ENCODE data around the gene MCL1.
A peak's percentile ranks its signal among the peaks of the same experiment; 100 is the strongest.
"Not testable (repeated sequence)": the region's sequence is repeated elsewhere in the genome, so short reads cannot be mapped to it uniquely, and the experiment has no call there.

Gene MCL1

DNA sequence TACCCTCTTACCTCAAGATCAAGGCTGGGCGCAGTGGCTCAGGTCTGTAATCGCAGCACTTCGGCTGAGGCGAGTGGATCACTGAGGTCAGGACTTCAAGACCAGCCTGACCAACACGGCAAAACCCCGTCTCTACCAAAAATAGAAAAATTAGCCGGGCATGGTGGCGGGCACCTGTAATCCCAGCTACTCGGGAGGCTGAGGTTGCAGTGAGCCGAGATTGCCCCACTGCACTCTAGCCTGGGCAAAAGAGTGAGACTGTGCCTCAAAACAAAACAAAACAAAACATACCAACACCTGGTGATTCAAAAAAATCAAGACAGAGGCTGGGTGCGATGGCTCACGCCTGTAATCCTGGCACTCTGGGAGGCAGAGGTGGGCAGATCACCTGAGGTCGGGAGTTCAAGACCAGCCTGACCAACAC is 5.8 kb downstream of the MCL1 start:
- Mint-ChIP-seq H3K27ac (peak overlapping the region; percentile 94), H3K4me1 (peaks cover 62% of the 10 kb centered on the region), H3K36me3 (peaks cover 90% of the 10 kb centered on the region), H3K4me3 (peak overlapping the region; percentile 96)
- H3K9me3 Mint-ChIP-seq, H3K27me3 Mint-ChIP-seq, DNase-seq: not testable (repeated sequence)
- CTCF ChIA-PET = interaction anchor here (13.1 kb wide), 1 partner anchor 10 kb away, joined by 221 read pairs; no protein-coding TSS in a partner anchor

DNA sequence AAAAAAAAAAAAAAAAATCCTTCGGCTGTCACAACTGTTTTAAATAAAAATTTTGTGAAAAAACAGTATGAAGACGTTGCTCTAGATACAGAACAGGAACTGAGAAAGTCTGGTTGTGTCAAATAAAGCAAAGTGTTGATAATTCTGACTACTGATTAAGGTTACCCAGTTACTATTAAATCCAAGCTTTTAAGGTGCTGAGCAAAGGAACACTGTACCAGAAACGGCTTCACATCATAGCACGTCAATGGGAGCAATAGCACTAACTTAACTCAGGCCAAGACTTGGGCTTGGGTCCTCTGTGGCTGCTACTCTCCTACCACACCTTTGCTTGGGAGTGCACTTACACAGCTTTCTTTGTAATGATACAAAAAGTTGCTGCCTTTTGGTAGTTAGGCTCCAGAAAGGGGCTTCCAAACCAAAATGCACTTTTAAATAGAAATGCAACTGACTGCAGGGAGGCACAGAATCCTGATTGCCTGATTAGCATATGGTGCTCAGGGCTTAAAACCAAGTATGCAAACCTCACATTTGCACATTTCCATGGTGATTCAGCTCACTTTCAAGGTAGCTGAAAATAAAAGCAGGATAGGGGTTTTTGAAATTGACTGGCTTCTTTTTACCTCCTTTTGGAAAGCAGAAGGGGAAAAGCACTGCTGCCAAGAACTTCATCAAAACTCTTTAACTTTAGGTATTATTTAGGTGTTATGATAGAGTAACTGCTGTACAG is 6.3 kb downstream of the MCL1 start:
- Mint-ChIP-seq H3K36me3 (peaks cover 88% of the 10 kb centered on the region), H3K27ac (peak overlapping the region; percentile 94), H3K4me3 (peak overlapping the region; percentile 96), H3K4me1 (peaks cover 68% of the 10 kb centered on the region), H3K9me3 (no peaks in the 10 kb centered on the region), H3K27me3 (no peaks in the 10 kb centered on the region)
- DNase-seq = no peak
- CTCF ChIA-PET = interaction anchor here (13.1 kb wide), 1 partner anchor 10 kb away, joined by 221 read pairs; no protein-coding TSS in a partner anchor

DNA sequence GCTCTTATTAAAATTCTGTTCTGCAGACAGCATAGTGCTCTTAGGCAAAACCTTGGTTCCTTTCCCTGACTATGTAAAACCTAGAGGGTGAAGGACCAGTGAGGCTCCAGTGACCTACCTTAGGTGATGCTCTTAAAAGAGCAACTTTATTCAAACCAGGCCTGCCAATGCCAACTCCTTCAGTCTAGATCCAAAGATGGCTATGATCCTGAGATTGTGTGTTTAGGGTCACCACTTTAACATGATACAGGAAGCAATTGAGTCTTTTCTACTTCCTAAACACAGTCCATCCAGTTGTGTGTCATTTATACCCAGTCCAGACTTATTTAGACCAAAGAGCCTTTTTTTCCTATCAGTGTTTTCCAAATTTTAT is 10.8 kb downstream of the MCL1 start:
- Mint-ChIP-seq H3K27me3 (no peaks in the 10 kb centered on the region), H3K4me1 (peaks cover 95% of the 10 kb centered on the region), H3K36me3 (peaks cover 54% of the 10 kb centered on the region), H3K4me3 (peak overlapping the region; percentile 81), H3K27ac (peak overlapping the region; percentile 94), H3K9me3 (no peaks in the 10 kb centered on the region)
- no peak for DNase-seq
- CTCF ChIA-PET = interaction anchor here (1.2 to 13.1 kb wide), 5 partner anchors 5 to 196 kb away, joined by 3 to 221 read pairs (median 11); partner anchors contain the start of genes CTSS and MCL1

DNA sequence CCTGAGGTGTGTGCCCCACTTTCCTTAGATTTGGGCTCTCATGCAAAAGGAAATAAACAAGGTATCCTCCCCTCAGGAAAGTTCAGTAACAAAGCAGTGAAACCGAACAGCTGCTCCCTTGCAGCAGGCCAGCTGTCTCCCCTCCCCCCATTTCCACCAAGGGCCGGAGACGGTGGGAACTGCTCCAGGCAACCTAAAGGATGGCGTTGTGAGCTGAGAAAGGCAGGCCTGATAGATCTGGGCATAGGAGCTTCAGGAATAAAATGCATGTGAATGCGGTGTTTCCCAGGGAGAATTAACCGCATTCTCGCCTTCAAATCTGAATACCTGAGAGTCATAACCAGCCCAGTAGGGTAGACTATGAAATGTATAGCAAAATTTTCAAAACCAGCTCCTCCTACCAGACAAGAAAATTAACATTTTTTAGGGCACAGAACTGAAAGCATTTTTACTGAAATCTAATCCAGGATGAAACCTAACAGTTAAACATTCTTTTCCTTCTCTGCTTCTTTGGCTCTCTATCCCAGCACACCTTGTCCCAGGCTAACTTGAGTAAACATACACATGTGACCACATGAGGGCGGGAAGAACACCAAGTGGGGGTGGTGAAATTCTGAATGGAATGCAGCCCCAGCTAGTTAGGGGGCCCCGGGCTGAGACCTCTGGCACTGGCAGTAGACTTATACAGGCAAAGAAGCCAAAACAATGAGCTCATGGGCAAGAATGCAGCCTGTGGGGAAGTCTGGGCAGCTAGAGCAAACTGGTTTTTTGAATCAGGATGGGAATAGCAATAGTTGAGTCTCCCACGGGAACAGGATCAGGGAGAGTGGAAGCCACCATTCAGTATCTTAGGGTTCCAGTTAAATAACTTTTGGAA is 11.5 kb downstream of the MCL1 start:
- CTCF ChIA-PET = interaction anchor here (0.9 to 11.7 kb wide), 6 partner anchors 7 to 332 kb away, joined by 3 to 221 read pairs (median 6); partner anchors contain the start of genes CTSS and MCL1
- no peaks in the 10 kb centered on the region for H3K9me3 Mint-ChIP-seq

DNA sequence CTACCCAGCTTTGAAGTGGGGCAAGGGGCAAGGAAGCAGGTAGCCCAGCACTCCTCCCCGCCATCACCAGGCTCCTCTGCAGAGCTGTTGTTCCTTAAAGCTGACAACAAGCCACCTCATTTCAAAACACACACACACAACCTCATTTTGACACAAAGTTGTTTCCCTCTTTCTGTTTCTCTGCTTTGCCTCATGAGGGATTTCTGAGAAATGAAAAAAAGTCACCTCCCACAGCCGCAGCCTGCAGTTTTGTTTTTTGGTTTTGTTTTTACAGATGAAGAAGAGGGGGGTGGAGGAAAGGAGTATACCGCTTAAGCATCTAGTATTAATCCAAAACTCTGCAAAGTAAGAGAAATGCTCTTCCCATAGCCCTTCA is 12.1 kb downstream of the MCL1 start:
- Mint-ChIP-seq H3K36me3 (peaks cover 42% of the 10 kb centered on the region), H3K9me3 (no peaks in the 10 kb centered on the region), H3K4me3 (peak overlapping the region; percentile 81), H3K27me3 (no peaks in the 10 kb centered on the region), H3K4me1 (peaks cover 95% of the 10 kb centered on the region), H3K27ac (peak overlapping the region; percentile 94)
- DNase-seq = peak; percentile 80
- CTCF ChIA-PET = interaction anchor here (0.9 to 11.7 kb wide), 5 partner anchors 8 to 332 kb away, joined by 3 to 221 read pairs (median 7); partner anchors contain the start of gene MCL1

More for the DNA sequence above, 11.5 kb downstream of the MCL1 start:
- DNase-seq = peak; percentile 75
- Mint-ChIP-seq H3K4me1 (peaks cover 95% of the 10 kb centered on the region), H3K27me3 (no peaks in the 10 kb centered on the region), H3K4me3 (peak overlapping the region; percentile 81), H3K36me3 (peaks cover 48% of the 10 kb centered on the region), H3K27ac (peak overlapping the region; percentile 94)

DNA sequence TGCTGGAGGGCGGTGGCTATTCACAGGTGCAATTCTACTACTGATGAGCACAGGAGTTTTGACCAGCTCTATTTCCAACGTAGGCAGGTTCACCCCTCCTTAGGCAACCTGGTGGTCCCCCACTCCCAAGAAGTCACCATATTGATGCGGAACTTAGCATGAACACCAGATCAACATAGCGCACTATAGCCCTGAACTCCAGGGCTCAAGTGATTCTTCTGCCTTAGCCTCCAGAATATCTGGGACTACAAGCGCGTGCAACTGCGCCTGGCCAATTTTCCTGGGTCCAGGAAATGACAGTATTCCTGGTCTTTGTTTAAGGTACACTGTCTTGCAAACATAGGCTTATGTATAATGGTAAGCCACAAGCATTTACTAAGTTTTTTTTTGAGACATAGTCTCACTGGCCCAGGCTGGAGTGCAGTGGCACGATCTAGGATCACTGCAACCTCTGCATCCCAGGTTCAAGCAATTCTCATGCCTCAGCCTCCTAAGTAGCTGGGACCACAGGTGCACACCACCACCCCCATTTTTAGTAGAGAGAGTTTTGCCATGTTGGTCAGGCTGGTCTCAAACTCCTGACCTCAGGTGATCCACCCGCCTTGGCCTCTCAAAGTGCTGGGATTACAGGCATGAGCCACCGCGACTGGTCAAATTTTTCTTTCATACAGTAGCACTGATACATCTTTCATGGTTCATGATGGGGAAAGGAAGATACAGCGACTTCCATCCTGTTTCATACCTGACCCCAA is 12.6 kb downstream of the MCL1 start:
- H3K4me1 Mint-ChIP-seq = peaks cover 91% of the 10 kb centered on the region
- H3K9me3 Mint-ChIP-seq = no peaks in the 10 kb centered on the region
- peak overlapping the region; percentile 81 for H3K4me3 Mint-ChIP-seq
- DNase-seq = no peak
- H3K36me3 Mint-ChIP-seq = peaks cover 37% of the 10 kb centered on the region
- peak overlapping the region; percentile 94 for H3K27ac Mint-ChIP-seq
- CTCF ChIA-PET = interaction anchor here (0.9 to 11.7 kb wide), 4 partner anchors 8 to 331 kb away, joined by 3 to 221 read pairs (median 8); partner anchors contain the start of gene MCL1
- H3K27me3 Mint-ChIP-seq = no peaks in the 10 kb centered on the region

DNA sequence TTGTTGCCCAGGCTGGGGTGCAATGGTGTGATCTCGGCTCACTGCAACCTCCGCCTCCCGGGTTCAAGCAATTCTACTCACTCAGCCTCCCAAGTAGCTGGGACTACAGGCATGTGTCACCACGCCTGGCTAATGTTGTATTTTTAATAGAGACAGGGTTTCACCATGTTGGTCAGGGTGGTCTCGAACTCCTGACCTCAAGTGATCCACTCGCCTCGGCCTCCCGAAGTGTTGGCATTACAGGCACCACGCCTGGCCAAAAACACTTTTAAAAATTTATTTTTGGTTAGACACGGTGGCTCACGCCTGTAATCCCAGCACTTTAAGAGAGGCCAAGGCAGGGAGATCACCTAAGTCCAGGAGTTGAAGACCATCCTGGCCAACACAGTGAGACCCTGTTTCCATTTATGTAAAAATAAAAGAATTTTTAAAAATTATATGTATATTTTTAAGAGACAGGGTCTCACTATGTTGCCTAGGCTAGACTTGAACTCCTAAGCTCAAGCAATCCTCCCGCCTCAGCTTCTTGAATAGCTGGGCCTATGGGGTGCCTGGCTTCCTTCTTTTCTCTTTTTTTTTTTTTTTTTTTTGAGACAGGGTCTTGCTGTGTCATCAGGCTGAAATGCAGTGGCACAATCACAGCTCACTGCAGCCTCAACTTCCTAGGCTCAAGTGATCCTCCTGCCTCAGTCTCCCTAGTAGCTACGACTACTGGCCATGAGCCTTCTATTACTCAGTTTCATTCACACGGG is 14.0 kb downstream of the MCL1 start:
- H3K36me3 Mint-ChIP-seq = peaks cover 30% of the 10 kb centered on the region
- H3K27me3 Mint-ChIP-seq, H3K9me3 Mint-ChIP-seq, DNase-seq: not testable (repeated sequence)
- H3K27ac Mint-ChIP-seq = peak overlapping the region; percentile 100
- CTCF ChIA-PET = interaction anchor here (0.8 to 11.7 kb wide), 5 partner anchors 10 to 310 kb away, joined by 3 to 221 read pairs (median 56); partner anchors contain the start of gene MCL1
- H3K4me3 Mint-ChIP-seq = peak overlapping the region; percentile 41
- H3K4me1 Mint-ChIP-seq = peaks cover 89% of the 10 kb centered on the region

DNA sequence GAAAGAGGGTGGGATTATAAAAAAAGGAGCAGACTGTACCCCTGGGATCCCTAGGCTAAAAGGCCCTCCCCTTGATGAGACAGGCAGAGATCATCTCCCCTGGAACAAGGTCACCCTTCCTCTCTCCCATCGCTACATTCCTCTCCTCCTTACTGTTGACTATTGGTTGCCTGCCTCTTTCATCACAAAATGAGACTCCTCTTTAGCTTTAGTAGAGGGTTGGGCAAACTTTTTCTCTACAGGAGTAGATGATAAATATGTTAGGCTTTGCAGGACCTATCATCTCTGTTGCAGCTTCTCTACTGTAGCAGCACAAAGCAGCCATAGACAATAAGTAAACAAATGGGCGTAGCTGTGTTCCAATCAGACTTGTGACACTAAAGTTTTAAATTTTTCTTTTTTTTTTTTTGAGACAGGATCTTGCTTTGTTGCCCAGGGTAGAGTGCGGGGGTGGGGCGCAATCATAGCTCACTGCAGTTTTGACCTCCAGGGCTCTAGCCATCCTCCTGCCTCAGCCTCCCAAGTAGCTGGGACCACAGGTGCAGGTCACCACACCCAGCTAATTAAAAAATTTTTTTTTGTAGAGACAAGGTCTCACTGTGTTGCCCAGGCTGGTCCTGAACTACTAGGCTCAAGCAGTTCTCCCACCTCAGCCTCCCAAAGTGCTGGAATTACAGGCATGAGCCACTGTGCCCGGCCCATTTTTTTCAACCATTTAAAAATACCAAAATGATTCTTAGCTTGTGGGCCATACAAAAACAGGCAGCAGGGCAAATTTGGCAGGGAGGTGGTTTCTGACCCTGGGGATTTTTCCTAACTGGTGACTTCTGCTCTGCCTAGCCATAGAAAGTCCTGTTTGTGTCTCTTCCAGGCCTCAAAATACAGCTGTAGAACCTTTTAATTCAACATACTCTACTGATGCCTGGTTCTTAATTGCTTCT is 15.1 kb downstream of the MCL1 start:
- H3K27ac Mint-ChIP-seq = peak overlapping the region; percentile 100
- CTCF ChIA-PET = interaction anchor here (0.8 to 11.7 kb wide), 6 partner anchors 11 to 309 kb away, joined by 3 to 221 read pairs (median 30); partner anchors contain the start of gene MCL1
- H3K4me1 Mint-ChIP-seq = peaks cover 86% of the 10 kb centered on the region
- H3K4me3 Mint-ChIP-seq = peak overlapping the region; percentile 96
- no peaks in the 10 kb centered on the region for H3K9me3 Mint-ChIP-seq
- DNase-seq = peak; percentile 55
- H3K27me3 Mint-ChIP-seq = no peaks in the 10 kb centered on the region
- peaks cover 19% of the 10 kb centered on the region for H3K36me3 Mint-ChIP-seq

DNA sequence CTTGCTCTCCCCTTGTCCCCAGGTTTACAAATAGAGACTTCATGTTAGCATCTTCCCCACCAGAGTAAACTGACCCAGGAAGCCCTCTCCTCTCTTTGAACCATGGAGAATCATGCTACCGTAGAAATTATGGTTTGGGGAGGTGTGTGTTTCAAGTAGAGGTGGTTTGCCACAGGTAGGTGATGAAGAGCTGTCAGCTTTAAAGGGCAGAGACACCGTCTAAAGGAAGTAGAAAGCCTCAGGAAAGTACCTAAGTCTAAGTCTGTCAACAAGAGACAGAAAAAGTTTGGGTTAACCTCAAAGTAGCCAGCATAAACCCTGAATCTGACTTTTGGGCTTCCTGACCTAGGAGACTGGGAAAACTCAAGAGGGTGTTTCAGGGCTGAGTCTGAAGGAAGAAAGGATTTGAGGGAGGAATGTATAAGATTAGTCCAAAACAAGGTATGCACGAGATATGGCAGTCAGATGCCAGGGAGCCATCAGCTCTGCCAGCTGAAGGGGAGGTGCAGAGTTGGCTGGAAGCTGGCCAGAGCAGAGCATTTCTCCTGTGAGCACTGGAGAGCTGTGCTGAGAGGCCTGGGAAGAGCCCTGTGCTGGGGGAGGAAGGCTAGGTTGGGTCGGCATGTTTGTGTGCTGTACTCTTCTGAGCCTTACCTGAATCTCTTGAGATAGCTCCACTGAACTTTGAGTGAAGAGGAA is 15.9 kb downstream of the MCL1 start:
- DNase-seq = peak; percentile 55
- Mint-ChIP-seq H3K36me3 (peaks cover 14% of the 10 kb centered on the region), H3K27me3 (no peaks in the 10 kb centered on the region), H3K4me3 (peak overlapping the region; percentile 96), H3K9me3 (no peaks in the 10 kb centered on the region), H3K27ac (peak overlapping the region; percentile 100), H3K4me1 (peaks cover 78% of the 10 kb centered on the region)
- CTCF ChIA-PET = interaction anchor here (1.7 to 11.7 kb wide), 4 partner anchors 12 to 64 kb away, joined by 4 to 221 read pairs (median 110); partner anchors contain the start of gene MCL1

DNA sequence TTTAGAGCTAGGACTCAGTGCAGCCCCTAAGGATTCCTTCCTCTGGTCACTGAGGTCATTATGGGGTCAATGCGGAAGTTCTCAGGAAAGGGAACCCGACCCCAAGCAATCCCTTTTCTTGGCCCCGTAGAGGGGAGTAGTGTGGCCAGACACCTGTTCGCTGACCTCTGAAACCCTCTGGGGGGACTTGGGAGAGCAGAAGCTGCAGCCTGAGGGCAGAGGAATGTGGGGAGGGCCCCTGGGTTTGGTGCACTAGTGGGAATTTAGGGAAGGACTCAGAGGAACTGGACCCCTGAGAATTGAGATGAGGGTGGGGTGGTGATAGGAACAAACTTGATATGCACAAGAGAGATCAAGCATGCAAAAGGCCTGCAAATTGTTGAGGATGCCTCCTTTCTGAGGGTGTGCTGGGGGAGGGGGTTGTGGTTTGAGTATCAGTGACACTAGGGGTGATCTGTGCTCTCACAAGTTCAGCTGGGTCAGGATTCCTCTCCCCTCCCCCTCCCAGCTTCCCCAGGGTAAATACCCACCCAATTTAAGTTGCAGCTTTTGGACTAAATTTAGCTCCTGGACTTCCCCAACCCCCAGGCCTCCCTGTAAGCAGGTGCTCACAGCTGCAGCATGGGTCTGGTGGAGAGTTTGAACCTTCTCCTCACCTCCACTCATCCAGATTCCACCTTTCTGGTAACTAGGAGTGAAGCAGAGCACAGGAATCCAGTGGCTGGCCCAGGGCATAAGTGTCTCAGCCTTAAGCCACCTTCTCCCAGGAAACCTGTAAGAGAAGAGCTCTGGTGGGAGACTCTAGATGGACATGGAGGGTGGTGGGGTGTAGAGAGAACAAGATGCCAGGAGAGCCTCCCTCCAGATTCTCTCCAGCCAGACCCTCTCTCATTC is 16.7 kb downstream of the MCL1 start:
- H3K4me3 Mint-ChIP-seq = peak overlapping the region; percentile 96
- H3K4me1 Mint-ChIP-seq = peaks cover 70% of the 10 kb centered on the region
- DNase-seq = peak; percentile 89
- no peaks in the 10 kb centered on the region for H3K9me3 Mint-ChIP-seq
- H3K36me3 Mint-ChIP-seq = peaks cover 11% of the 10 kb centered on the region
- no peaks in the 10 kb centered on the region for H3K27me3 Mint-ChIP-seq
- peak overlapping the region; percentile 100 for H3K27ac Mint-ChIP-seq
- CTCF ChIA-PET = interaction anchor here (1.2 to 11.7 kb wide), 6 partner anchors 13 to 307 kb away, joined by 3 to 221 read pairs (median 57); partner anchors contain the start of genes ENSA and MCL1

DNA sequence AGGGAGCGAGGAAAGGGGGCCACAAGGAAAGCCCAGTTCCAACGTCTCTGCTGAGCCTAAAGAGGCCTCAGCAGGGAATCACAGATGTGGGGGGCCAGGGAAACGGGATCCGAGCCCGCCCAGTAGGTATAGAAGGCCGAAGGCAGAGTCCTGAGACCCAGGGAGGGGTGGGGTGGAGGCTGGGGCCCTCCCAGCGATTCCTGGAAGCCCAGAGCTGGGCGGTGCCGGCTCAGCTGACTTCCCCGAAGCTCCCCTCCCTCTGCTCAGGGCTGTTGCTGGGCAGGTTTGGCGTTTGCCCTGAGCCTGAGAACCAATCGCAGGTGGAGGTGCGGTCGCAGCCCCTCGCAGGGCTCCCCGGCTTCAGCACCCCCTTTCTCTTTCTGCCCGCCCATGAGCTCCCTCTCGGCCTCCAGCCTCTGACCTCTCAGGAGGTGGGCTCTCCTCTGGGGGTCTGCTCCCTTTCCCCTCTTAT is 17.4 kb downstream of the MCL1 start:
- peaks cover 63% of the 10 kb centered on the region for H3K4me1 Mint-ChIP-seq
- H3K9me3 Mint-ChIP-seq = no peaks in the 10 kb centered on the region
- H3K27me3 Mint-ChIP-seq = no peaks in the 10 kb centered on the region

More for the DNA sequence above, 17.4 kb downstream of the MCL1 start:
- DNase-seq = peak; percentile 95
- H3K4me3 Mint-ChIP-seq = peak overlapping the region; percentile 96
- H3K27ac Mint-ChIP-seq = peak overlapping the region; percentile 100
- H3K36me3 Mint-ChIP-seq = peaks cover 9% of the 10 kb centered on the region
- CTCF ChIA-PET = interaction anchor here (1.2 to 11.7 kb wide), 10 partner anchors 13 to 364 kb away, joined by 3 to 221 read pairs (median 10); partner anchors contain the start of genes ENSA, MCL1 and SETDB1

Data from activated naive CD4-positive, alpha-beta T cell treated with anti-CD3 and anti-CD28 coated beads, Interleukin-2, amount 10 ng/mL, durations not matched to agents 7 days and 5 days (primary cell).